GM12872 (cell line): ENCODE results near the gene LPIN3.

Experiments used
- TF ChIP-seq, protein P1 (sequence below): IDR thresholded peaks from 3 replicates; pipeline ENCODE4 v1.5.1; 2011; ENCODE audit warnings: low read depth, mild to moderate bottlenecking, low read length, moderate library complexity; ENCODE audit not compliant: insufficient read depth

The LPIN3 gene

DNA sequence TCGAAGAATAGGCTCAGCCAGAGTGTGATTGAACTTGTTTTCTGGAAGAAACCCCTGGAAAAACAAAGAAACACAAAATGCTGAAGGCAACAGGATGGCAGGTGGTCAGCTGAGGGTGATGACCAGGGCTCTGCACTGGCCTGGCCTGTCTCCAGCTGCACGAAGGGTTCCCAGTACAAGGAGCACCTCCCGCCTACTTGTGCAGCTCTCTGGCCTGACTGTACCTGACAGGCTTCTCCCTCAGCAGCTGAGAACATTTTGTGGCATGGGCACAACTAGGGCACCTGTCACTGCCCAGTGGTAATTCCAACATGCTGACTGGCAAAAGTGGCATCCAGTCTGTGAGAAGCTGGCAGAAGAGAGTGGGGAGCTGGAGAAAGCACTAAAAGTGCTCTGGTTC is 64.8 kb downstream of the LPIN3 start:
- TF ChIP-seq, protein P1, sequence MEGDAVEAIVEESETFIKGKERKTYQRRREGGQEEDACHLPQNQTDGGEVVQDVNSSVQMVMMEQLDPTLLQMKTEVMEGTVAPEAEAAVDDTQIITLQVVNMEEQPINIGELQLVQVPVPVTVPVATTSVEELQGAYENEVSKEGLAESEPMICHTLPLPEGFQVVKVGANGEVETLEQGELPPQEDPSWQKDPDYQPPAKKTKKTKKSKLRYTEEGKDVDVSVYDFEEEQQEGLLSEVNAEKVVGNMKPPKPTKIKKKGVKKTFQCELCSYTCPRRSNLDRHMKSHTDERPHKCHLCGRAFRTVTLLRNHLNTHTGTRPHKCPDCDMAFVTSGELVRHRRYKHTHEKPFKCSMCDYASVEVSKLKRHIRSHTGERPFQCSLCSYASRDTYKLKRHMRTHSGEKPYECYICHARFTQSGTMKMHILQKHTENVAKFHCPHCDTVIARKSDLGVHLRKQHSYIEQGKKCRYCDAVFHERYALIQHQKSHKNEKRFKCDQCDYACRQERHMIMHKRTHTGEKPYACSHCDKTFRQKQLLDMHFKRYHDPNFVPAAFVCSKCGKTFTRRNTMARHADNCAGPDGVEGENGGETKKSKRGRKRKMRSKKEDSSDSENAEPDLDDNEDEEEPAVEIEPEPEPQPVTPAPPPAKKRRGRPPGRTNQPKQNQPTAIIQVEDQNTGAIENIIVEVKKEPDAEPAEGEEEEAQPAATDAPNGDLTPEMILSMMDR, result no peak

DNA sequence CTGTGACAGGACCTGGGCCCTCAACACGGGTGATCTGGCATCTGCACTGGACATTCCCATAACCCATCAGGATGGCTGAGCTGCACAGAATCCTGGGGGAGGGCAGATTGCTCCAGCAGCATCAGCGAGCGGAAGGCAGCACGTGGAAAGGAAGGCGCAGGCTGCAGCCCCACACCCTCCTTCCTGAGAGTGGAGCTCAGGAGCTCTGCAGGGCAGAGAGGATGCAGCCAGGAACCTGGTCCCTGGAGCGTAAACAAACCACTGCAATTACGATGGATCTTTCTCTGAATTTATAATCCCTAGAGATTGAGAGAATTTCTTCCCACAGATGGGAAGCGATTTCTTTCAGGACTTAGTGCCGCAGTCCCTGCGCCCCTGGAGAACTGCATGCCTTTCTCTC is 65.7 kb downstream of the LPIN3 start:
- TF ChIP-seq, protein P1, result no peak

DNA sequence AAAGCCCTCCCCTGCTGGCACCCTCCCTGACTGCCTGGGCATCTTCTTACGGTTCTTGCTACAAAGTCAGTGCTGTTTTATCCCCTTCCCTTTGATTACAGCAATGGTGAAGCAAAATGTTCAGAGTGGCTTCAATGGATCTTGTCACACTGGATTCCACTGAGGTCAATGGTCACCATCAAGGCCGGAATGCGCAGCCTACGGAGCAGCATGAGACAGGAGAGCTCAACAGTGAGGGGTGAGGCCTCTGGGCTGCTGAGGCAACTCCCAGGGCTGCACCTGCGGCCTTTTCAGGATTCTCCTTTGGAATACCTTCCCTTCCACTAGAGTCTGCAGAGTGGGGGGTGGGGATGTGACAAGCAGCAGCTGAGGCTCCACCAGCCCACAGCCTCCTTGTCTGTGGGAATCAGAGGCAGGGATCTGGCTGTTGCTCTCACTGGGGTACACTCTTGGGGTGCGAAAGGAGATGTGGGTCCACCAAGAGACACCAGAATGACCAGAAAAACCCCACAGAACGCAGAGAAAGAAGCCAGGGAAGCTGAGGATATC is 66.3 kb downstream of the LPIN3 start:
- TF ChIP-seq, protein P1, result no peak

DNA sequence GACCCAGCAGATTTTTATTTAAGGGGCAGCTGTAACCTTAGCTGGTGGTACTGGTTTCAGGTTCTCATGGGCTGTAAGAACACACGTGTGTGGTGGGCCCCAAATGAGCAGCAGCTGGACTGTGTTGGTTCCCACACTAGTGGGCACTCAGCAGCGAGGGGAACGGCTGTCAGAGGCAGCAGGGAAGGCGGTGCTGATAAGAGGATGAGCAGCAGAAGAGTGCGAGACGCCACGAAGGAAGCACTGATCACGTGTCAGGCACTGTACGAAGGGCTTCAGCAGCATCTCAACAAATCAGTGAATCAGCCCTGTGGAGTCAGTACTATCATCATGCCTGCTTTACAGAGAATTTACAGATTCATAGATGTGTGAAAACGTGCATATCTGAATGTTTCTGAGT is 67.0 kb downstream of the LPIN3 start:
- TF ChIP-seq, protein P1, result no peak

DNA sequence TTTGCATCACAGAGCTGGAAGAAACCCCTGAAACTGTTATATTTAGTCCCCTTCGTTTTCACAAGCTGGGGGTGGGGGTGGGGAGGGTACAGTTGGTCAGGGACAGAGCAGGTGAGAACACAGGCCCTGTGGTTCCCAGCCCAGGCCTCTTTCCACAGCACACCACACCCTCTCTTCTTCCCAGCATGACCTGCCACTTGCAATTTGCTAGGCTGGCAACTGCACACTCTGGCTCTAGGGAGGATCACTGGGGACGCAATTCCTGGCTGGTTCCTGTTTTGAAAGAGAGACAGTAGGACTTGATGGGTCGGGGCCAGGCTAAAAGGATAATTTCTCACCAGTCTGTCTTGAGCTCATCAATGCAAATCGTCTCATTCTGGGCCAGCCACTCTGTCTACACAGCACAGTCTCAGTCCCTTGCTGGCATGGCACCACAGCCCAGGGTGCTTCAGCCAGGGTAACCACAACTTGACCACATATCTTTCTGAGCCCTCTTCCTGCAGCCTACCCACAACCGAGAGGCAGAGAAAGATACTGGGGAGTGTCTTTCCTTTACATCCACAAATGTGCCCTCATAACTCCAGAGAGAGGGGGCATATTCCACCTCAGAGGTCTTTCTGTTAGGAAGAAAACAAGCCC is 67.7 kb downstream of the LPIN3 start:
- TF ChIP-seq, protein P1, result no peak

DNA sequence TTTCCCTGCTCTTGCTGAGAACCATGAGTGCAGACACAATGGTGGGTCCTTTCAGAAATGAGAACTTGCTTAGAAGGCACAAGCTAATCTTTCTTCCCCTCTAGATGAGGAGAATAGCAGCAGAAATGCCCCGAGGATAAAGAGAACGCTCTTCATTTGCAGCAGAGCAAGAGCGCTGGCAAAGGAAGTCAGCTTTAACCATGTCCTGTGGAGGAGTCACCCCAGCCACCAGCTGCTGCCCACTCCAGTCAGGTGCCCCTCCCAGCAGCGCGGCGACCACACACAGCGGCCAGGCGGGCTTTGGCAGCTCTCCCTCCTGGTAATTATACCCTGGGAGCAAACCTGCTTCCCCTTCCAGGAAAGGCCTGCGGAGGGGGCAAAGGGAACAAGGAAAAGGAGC is 68.4 kb downstream of the LPIN3 start:
- TF ChIP-seq, protein P1, result no peak
